GM23248 (cell line): ENCODE measurements around the gene POLN. TPM values are rescaled to one million over a fixed set of nuclear protein-coding genes. Genes with fewer than 3 reads are reported as not detected.

Experiments used
- DNase-seq: peaks from one replicate; pipeline ENCODE4 v3.0.0-alpha.2; 2015
- H2AFZ ChIP-seq: fragments of 200-600 bp; sonication (generic); 2 replicates; pipeline ENCODE4 v1.6.1; 2016; ENCODE audit warnings: antibody characterized with exemption
- H3F3A ChIP-seq: fragments of 200-600 bp; sonication (generic); 2 replicates; pipeline ENCODE4 v1.6.1; 2016; ENCODE audit warnings: mild to moderate bottlenecking, antibody characterized with exemption, mixed run types; ENCODE audit not compliant: insufficient read depth
- H3K27ac ChIP-seq: fragments of 200-600 bp; sonication (generic); 2 replicates; pipeline ENCODE4 v1.5.1; 2016; ENCODE audit warnings: mild to moderate bottlenecking
- H3K27me3 ChIP-seq: fragments of 200-600 bp; sonication (generic); replicated peaks from 2 replicates; pipeline ENCODE4 v1.6.1; 2016; ENCODE audit warnings: mild to moderate bottlenecking; ENCODE audit not compliant: insufficient read depth
- H3K36me3 ChIP-seq: fragments of 200-600 bp; sonication (generic); 2 replicates; pipeline ENCODE4 v1.6.1; 2016; ENCODE audit warnings: low read depth, mild to moderate bottlenecking
- H3K4me1 ChIP-seq: fragments of 200-600 bp; sonication (generic); 2 replicates; pipeline ENCODE4 v1.6.1; 2016; ENCODE audit warnings: mild to moderate bottlenecking; ENCODE audit not compliant: insufficient read depth
- H3K4me2 ChIP-seq: fragments of 200-600 bp; sonication (generic); one replicate; pipeline ENCODE4 v1.6.1; 2016; ENCODE audit warnings: mild to moderate bottlenecking; ENCODE audit not compliant: unreplicated experiment
- H3K4me3 ChIP-seq: fragments of 200-600 bp; sonication (generic); 2 replicates; pipeline ENCODE4 v1.5.1; 2016; ENCODE audit warnings: mild to moderate bottlenecking
- H3K79me2 ChIP-seq: fragments of 200-600 bp; sonication (generic); 2 replicates; pipeline ENCODE4 v1.6.1; 2016; ENCODE audit warnings: mild to moderate bottlenecking; ENCODE audit not compliant: insufficient read depth
- H3K9ac ChIP-seq: fragments of 200-600 bp; sonication (generic); 2 replicates; pipeline ENCODE4 v1.6.1; 2016; ENCODE audit warnings: mild to moderate bottlenecking
- H3K9me2 ChIP-seq: fragments of 200-600 bp; sonication (generic); 2 replicates; pipeline ENCODE4 v1.6.1; 2016; ENCODE audit warnings: mixed run types, mild to moderate bottlenecking, moderate library complexity; ENCODE audit not compliant: insufficient read depth
- H3K9me3 ChIP-seq: fragments of 200-600 bp; sonication (generic); one replicate; pipeline ENCODE4 v1.6.1; 2017; ENCODE audit warnings: low read depth
- H4K20me1 ChIP-seq: fragments of 200-600 bp; sonication (generic); 2 replicates; pipeline ENCODE4 v1.6.0; 2016; ENCODE audit not compliant: insufficient read depth
- EZH2 ChIP-seq: fragments of 200-600 bp; sonication (generic); IDR thresholded peaks from 2 replicates; pipeline ENCODE4 v1.6.1; 2018; ENCODE audit warnings: antibody characterized with exemption, mild to moderate bottlenecking; ENCODE audit not compliant: insufficient read depth, poor library complexity, severe bottlenecking
- EZH2phosphoT487 ChIP-seq: fragments of 200-600 bp; sonication (generic); IDR thresholded peaks from 2 replicates; pipeline ENCODE4 v1.6.1; 2018; ENCODE audit warnings: antibody characterized with exemption, moderate library complexity, mild to moderate bottlenecking, low read depth; ENCODE audit not compliant: insufficient read depth
- WGBS, 2 experiments: methylation state at CpG; one replicate each; pipeline ENCODE4 v1.1.6; 2015 to 2017; ENCODE audit warnings: low lambda C conversion rate in 2 of 2, low coverage in 1 of 2; ENCODE audit errors: missing lambda C conversion rate in 2 of 2; 5-methylcytosine and 5-hydroxymethylcytosine counted together
- in situ Hi-C: fragments of 300-500 bp; cut with MboI; formaldehyde crosslinking; loops from 2 replicates; pipeline ENCODE4 v1.15.0; 2020
- polyA plus RNA-seq: library from polyadenylated mRNA; unstranded; fragments of >200 nt; fragmentation: Nextera tagmentation; extraction: Ambion mirVana; gene quantifications from 2 replicates; pipeline ENCODE4 v1.2.1, GENCODE V29; 2016
- total RNA-seq: library from RNA; depleted of rRNA; stranded (reverse); fragments of >200 nt; shearing (Covaris generic); gene quantifications from 2 replicates; pipeline ENCODE4 v1.2.3, GENCODE V29; 2014

POLN gene
- total and polyA plus RNA-seq, 2 experiments from 2014 or later, result 1.6 to 3.9 TPM

DNA sequence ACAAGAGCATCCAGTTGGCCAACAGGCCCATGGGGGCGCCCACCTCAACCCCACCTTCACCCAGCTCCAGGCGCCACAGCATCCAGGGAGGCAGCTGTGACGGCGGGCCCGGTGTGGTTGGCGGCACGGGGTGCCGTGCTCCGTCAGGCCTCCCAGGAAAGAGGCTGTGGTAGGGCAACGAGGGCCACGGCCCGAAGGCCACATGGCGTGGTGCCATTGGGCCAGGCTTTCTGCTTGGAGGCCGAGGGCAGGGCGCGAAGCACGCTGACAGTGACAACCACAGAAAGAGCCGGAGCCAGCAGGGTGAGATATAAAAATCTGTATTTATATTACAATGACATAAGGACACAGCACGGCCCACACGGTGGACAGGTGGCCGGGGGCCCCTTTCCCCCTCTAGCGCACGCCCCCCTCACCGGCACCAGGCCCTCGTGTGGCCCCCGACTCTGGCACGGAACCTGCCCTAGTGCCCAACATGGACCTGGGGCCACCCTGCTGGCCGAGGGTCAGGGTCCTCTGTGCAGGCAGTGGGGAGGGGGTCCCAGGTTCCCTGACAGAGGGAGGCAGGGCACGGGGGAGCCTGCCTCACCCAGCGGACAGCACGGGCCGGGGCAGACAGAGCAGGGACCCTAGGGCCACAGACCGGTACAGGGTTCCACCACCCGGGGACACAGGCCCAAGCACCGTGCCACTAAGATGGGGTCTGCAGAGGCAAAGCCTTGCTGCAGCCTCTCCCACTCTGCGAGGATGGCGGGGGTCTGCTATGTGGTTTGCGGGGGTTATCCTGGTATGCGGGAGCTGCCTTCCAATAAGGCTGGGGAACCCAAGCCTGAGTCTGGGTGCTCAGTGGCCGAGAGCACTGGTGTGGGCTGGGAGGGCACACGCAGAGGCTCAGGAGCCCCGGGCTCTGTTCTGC is 5.5 kb upstream of the POLN start:
- H3F3A ChIP-seq, result peaks cover 18% of the 10 kb centered on the region
- no peaks in the 10 kb centered on the region; the same call in 1 of the 2 replicates for H3K36me3 ChIP-seq
- TF ChIP-seq EZH2phosphoT487, result no peak
- TF ChIP-seq EZH2, result no peak
- no peaks in the 10 kb centered on the region for H3K9me2 ChIP-seq
- no peak overlapping the region for H3K4me3 ChIP-seq
- no peak for DNase-seq
- no peaks in the 10 kb centered on the region for H3K9me3 ChIP-seq
- no peaks in the 10 kb centered on the region for H3K27me3 ChIP-seq
- H3K9ac ChIP-seq, result no peak overlapping the region
- no peaks in the 10 kb centered on the region for H4K20me1 ChIP-seq
- WGBS, 2 experiments, result 88 to 90% methylated on average over 37 to 42 of the region's 42 CpGs
- no peak overlapping the region for H2AFZ ChIP-seq
- no peak overlapping the region for H3K27ac ChIP-seq
- H3K4me2 ChIP-seq, result no peak overlapping the region
- in situ Hi-C loops, result no loop called here
- no peaks in the 10 kb centered on the region for H3K4me1 ChIP-seq
- no peaks in the 10 kb centered on the region for H3K79me2 ChIP-seq

DNA sequence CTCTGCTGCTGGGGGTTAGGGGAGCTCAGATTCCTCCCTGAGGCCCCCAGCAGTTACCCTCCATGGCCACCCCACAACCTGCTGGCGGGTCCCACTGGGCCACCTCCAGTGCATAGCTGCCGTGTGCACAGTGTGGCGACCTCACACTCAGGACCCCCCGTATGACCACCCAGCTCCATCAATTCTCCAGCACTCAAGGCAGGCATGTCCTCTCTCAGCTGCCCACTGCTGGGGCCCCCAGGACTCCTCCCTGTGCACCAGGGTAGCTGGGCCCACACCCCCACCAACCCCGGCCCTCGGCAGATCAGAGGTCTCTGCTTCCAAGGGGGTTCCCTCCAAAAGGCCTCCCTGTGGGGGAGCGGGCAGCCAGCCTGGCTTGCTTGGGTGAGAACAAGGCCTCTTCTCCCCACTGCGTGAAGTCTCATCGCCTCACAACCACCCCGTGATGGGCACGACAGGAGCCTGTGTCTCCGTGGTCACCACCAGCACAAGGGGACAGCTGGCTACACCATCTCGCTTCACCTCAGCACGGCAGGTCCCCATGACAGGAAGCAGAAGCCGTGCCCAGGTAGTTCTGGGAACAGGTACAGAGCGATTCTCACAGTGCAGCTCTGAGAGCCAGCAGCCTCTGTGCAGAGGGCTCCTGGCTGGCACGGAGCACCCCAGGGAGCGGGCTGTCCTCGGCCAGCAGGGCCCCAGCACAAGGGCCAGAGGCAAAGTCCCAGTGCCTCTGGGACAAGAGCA is 4.6 kb upstream of the POLN start:
- no peak for DNase-seq
- Histone ChIP-seq H3K4me1 (no peaks in the 10 kb centered on the region), H3K4me3 (no peak overlapping the region), H3K27me3 (no peaks in the 10 kb centered on the region), H3K79me2 (peaks cover 2% of the 10 kb centered on the region), H3K36me3 (no peaks in the 10 kb centered on the region; the same call in 1 of the 2 replicates), H3K9ac (no peak overlapping the region), H3K27ac (no peak overlapping the region), H3F3A (peaks cover 18% of the 10 kb centered on the region), H2AFZ (no peak overlapping the region), H3K4me2 (no peak overlapping the region), H4K20me1 (no peaks in the 10 kb centered on the region), H3K9me2 (no peaks in the 10 kb centered on the region), H3K9me3 (no peaks in the 10 kb centered on the region)
- in situ Hi-C loops, result no loop called here
- WGBS, 2 experiments, result 77 to 83% methylated on average over 19 of the region's 19 CpGs
- no peak for TF ChIP-seq EZH2phosphoT487
- no peak for TF ChIP-seq EZH2

DNA sequence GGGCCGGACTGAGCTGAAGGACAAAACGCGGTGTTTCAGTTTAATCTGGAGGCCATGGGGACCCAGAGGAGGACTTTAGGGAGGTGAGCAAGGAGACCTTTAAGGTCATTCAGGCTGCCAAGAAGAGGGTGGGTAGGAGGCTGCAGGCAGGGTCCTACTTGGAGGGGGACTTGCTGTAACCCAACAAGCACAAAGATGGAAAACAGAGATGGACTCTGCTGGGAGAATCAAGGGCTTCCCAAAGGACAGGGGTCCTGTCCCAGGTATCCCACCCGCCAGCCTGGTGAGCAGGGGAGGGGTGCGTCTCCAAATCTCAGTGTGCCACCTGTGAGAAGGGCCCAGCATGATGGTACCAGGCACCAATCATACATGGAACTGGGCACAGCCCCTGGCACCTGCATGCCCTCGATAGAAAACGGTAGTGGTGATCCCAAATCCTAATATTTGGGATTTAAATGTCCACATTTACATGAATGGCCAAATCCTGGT is 3.9 kb upstream of the POLN start:
- H3K4me1 ChIP-seq, result peaks cover under 1% of the 10 kb centered on the region; the same call in 1 of the 2 replicates
- H3K4me3 ChIP-seq, result no peak overlapping the region
- 76 to 79% methylated on average over 7 of the region's 7 CpGs for WGBS, 2 experiments
- peaks cover 18% of the 10 kb centered on the region for H3F3A ChIP-seq
- no peak overlapping the region for H3K4me2 ChIP-seq
- H3K36me3 ChIP-seq, result no peaks in the 10 kb centered on the region; the same call in 1 of the 2 replicates
- H3K79me2 ChIP-seq, result peaks cover 9% of the 10 kb centered on the region
- DNase-seq, result no peak
- no peak overlapping the region for H2AFZ ChIP-seq
- H3K9me3 ChIP-seq, result no peaks in the 10 kb centered on the region
- H3K9me2 ChIP-seq, result no peaks in the 10 kb centered on the region
- no peaks in the 10 kb centered on the region for H4K20me1 ChIP-seq
- in situ Hi-C loops, result no loop called here
- TF ChIP-seq EZH2 (no peak), EZH2phosphoT487 (no peak)
- H3K27ac ChIP-seq, result no peak overlapping the region
- no peaks in the 10 kb centered on the region for H3K27me3 ChIP-seq
- H3K9ac ChIP-seq, result no peak overlapping the region

DNA sequence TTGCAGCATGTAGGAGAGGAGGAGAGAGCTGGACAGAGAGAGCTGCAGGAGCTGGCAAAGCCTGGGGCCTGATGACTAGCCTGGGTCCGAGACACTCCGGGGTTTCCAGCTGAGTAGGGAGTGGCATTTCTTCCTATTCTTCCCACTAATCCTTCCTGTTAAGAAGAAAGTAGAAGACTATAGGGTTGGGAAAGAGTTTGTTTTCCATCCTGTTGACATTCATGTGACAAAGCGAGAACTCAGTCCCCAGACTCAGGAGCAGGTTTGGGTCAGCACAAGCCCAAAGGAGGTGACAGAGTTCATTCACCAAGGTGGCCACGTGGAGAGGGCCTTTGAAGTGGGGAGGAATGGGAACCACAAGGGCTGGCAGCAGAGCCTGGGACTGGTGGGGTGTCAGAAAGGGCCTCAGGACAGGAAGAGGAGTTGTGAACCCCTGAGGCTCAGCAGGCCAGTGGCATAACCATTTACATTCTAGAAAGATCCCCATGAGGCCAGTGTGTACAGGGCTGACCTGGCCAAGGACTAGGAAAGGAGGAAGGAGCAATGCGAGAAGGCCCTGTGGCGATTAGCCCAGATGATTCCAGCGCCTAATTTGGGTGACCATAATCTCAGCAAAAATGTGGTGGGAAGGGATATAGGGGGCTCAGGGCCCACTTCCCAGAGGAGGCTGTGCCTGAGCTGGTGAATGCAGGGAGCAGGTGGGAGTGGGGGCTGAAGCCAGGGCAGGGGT is 3.3 kb upstream of the POLN start:
- Histone ChIP-seq H3K9me2 (no peaks in the 10 kb centered on the region), H3K9me3 (no peaks in the 10 kb centered on the region), H3F3A (peaks cover 18% of the 10 kb centered on the region), H3K4me1 (peaks cover 6% of the 10 kb centered on the region), H3K79me2 (peaks cover 15% of the 10 kb centered on the region), H3K27me3 (no peaks in the 10 kb centered on the region), H3K4me2 (no peak overlapping the region), H2AFZ (no peak overlapping the region), H3K27ac (no peak overlapping the region), H3K4me3 (no peak overlapping the region), H3K36me3 (no peaks in the 10 kb centered on the region), H3K9ac (no peak overlapping the region), H4K20me1 (no peaks in the 10 kb centered on the region)
- WGBS, 2 experiments, result 68 to 69% methylated on average over 7 of the region's 7 CpGs
- DNase-seq, result no peak
- in situ Hi-C loops, result no loop called here
- TF ChIP-seq EZH2 (no peak), EZH2phosphoT487 (no peak)
